GM23248 (cell line): Measurements from ENCODE around the gene CFAP20DC. TPM values are rescaled to one million over a fixed set of nuclear protein-coding genes. Genes with fewer than 3 reads are reported as not detected.

Source experiments
- DNase-seq: peaks from one replicate; pipeline ENCODE4 v3.0.0-alpha.2; 2015
- H2AFZ ChIP-seq: fragments of 200-600 bp; sonication (generic); 2 replicates; pipeline ENCODE4 v1.6.1; 2016; ENCODE audit warnings: antibody characterized with exemption
- H3F3A ChIP-seq: fragments of 200-600 bp; sonication (generic); 2 replicates; pipeline ENCODE4 v1.6.1; 2016; ENCODE audit warnings: mild to moderate bottlenecking, antibody characterized with exemption, mixed run types; ENCODE audit not compliant: insufficient read depth
- H3K27ac ChIP-seq: fragments of 200-600 bp; sonication (generic); 2 replicates; pipeline ENCODE4 v1.5.1; 2016; ENCODE audit warnings: mild to moderate bottlenecking
- H3K27me3 ChIP-seq: fragments of 200-600 bp; sonication (generic); replicated peaks from 2 replicates; pipeline ENCODE4 v1.6.1; 2016; ENCODE audit warnings: mild to moderate bottlenecking; ENCODE audit not compliant: insufficient read depth
- H3K36me3 ChIP-seq: fragments of 200-600 bp; sonication (generic); 2 replicates; pipeline ENCODE4 v1.6.1; 2016; ENCODE audit warnings: low read depth, mild to moderate bottlenecking
- H3K4me1 ChIP-seq: fragments of 200-600 bp; sonication (generic); 2 replicates; pipeline ENCODE4 v1.6.1; 2016; ENCODE audit warnings: mild to moderate bottlenecking; ENCODE audit not compliant: insufficient read depth
- H3K4me2 ChIP-seq: fragments of 200-600 bp; sonication (generic); one replicate; pipeline ENCODE4 v1.6.1; 2016; ENCODE audit warnings: mild to moderate bottlenecking; ENCODE audit not compliant: unreplicated experiment
- H3K4me3 ChIP-seq: fragments of 200-600 bp; sonication (generic); 2 replicates; pipeline ENCODE4 v1.5.1; 2016; ENCODE audit warnings: mild to moderate bottlenecking
- H3K79me2 ChIP-seq: fragments of 200-600 bp; sonication (generic); 2 replicates; pipeline ENCODE4 v1.6.1; 2016; ENCODE audit warnings: mild to moderate bottlenecking; ENCODE audit not compliant: insufficient read depth
- H3K9ac ChIP-seq: fragments of 200-600 bp; sonication (generic); 2 replicates; pipeline ENCODE4 v1.6.1; 2016; ENCODE audit warnings: mild to moderate bottlenecking
- H3K9me2 ChIP-seq: fragments of 200-600 bp; sonication (generic); 2 replicates; pipeline ENCODE4 v1.6.1; 2016; ENCODE audit warnings: mixed run types, mild to moderate bottlenecking, moderate library complexity; ENCODE audit not compliant: insufficient read depth
- H3K9me3 ChIP-seq: fragments of 200-600 bp; sonication (generic); one replicate; pipeline ENCODE4 v1.6.1; 2017; ENCODE audit warnings: low read depth
- H4K20me1 ChIP-seq: fragments of 200-600 bp; sonication (generic); 2 replicates; pipeline ENCODE4 v1.6.0; 2016; ENCODE audit not compliant: insufficient read depth
- EZH2 ChIP-seq: fragments of 200-600 bp; sonication (generic); IDR thresholded peaks from 2 replicates; pipeline ENCODE4 v1.6.1; 2018; ENCODE audit warnings: antibody characterized with exemption, mild to moderate bottlenecking; ENCODE audit not compliant: insufficient read depth, poor library complexity, severe bottlenecking
- EZH2phosphoT487 ChIP-seq: fragments of 200-600 bp; sonication (generic); IDR thresholded peaks from 2 replicates; pipeline ENCODE4 v1.6.1; 2018; ENCODE audit warnings: antibody characterized with exemption, moderate library complexity, mild to moderate bottlenecking, low read depth; ENCODE audit not compliant: insufficient read depth
- whole genome bisulfite sequencing, 2 experiments: methylation state at CpG; one replicate each; pipeline ENCODE4 v1.1.6; 2015 to 2017; ENCODE audit warnings: low lambda C conversion rate in 2 of 2, low coverage in 1 of 2; ENCODE audit errors: missing lambda C conversion rate in 2 of 2; 5-methylcytosine and 5-hydroxymethylcytosine counted together
- in situ Hi-C: fragments of 300-500 bp; cut with MboI; formaldehyde crosslinking; loops from 2 replicates; pipeline ENCODE4 v1.15.0; 2020
- polyA plus RNA-seq: library from polyadenylated mRNA; unstranded; fragments of >200 nt; fragmentation: Nextera tagmentation; extraction: Ambion mirVana; gene quantifications from 2 replicates; pipeline ENCODE4 v1.2.1, GENCODE V29; 2016
- total RNA-seq: library from RNA; depleted of rRNA; stranded (reverse); fragments of >200 nt; shearing (Covaris generic); gene quantifications from 2 replicates; pipeline ENCODE4 v1.2.3, GENCODE V29; 2014

The CFAP20DC gene
- total and polyA plus RNA-seq, 2 experiments from 2014 or later: 1.9 to 2.9 TPM

DNA sequence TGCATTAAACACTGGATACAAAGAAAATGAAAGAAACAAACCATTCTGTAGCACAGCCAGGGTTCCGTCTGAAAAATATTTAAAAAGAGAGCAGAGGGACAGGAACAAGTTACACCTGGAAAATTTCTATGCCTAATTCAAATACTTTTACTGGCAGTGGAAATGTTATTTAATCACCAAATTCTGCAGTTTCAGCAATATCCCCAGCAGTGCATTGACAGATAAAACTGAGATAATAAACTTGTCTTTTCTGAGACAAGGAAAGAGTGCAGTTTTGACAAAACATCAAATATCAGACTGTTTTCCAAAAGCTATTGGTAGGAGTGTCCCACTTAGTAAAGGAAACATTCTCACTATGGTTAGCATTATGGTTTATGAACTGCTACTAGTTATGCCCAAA, 209.9 kb downstream of the CFAP20DC start:
- Histone ChIP-seq H3K9ac (no peak overlapping the region), H3F3A (peaks cover 2% of the 10 kb centered on the region; the same call in 1 of the 2 replicates), H3K9me2 (no peaks in the 10 kb centered on the region), H3K9me3 (no peaks in the 10 kb centered on the region), H3K27ac (no peak overlapping the region), H4K20me1 (no peaks in the 10 kb centered on the region), H3K4me1 (peaks cover 14% of the 10 kb centered on the region), H3K79me2 (no peaks in the 10 kb centered on the region), H2AFZ (no peak overlapping the region), H3K27me3 (no peaks in the 10 kb centered on the region), H3K4me2 (no peak overlapping the region), H3K36me3 (no peaks in the 10 kb centered on the region), H3K4me3 (no peak overlapping the region)
- DNase-seq: no peak
- TF ChIP-seq EZH2 (no peak), EZH2phosphoT487 (no peak)
- 89 to 98% methylated on average over 1 of the region's 1 CpG for WGBS, 2 experiments
- in situ Hi-C loops: no loop called here

DNA sequence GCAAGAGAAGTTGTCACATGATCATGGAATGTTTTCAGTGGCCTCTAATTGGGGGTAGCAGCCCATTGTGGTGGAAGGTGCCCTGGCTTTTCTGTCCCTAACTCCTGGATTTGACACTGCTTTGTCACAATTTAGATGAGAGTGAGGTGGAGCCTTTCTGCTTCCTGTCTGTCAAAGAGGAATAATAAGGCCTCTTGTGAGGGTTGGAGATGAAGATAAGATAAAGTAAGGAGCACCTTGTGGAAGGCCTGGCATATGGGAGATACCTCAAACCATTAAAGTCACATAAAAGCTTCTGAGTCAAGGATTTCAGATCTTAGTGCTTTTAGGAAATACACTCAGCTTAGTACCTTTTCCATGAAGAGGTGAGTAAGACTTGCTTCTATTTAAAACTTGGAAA, 210.6 kb downstream of the CFAP20DC start:
- Histone ChIP-seq H3K27ac (no peak overlapping the region), H3K27me3 (no peaks in the 10 kb centered on the region), H3K79me2 (no peaks in the 10 kb centered on the region), H3K9ac (no peak overlapping the region), H4K20me1 (no peaks in the 10 kb centered on the region), H3K4me3 (no peak overlapping the region), H3K4me2 (no peak overlapping the region), H3K9me3 (no peaks in the 10 kb centered on the region), H3F3A (peaks cover 8% of the 10 kb centered on the region; the same call in 1 of the 2 replicates), H3K36me3 (no peaks in the 10 kb centered on the region), H3K9me2 (no peaks in the 10 kb centered on the region), H2AFZ (no peak overlapping the region), H3K4me1 (peaks cover 20% of the 10 kb centered on the region)
- no peak for DNase-seq
- TF ChIP-seq EZH2phosphoT487 (no peak), EZH2 (no peak)
- in situ Hi-C loops: no loop called here

DNA sequence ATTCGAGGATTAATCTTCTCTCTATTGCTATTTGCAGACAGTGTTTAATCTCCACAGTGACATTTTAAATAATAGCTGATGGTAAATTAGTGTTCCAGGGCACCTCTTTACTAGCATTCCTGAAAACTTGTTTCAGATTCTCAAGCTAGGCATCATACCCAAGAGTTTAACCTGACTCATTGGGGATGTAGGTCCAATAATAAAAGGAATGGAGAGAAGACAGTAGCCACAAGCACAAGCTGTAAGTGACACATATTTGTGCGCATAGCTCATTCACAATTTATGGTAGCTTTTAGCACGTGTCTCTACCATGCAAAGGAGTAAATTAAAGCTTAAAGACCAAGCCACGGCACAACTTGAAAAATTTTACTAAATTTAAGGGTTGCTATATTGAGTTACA, 212.0 kb downstream of the CFAP20DC start:
- Histone ChIP-seq H2AFZ (no peak overlapping the region), H3K9ac (no peak overlapping the region), H3F3A (peaks cover 8% of the 10 kb centered on the region; the same call in 1 of the 2 replicates), H3K27me3 (no peaks in the 10 kb centered on the region), H3K4me2 (peak overlapping the region; percentile 29), H3K4me1 (peaks cover 29% of the 10 kb centered on the region), H3K9me3 (no peaks in the 10 kb centered on the region), H3K9me2 (no peaks in the 10 kb centered on the region), H3K27ac (no peak overlapping the region), H3K4me3 (no peak overlapping the region), H3K79me2 (no peaks in the 10 kb centered on the region), H4K20me1 (no peaks in the 10 kb centered on the region), H3K36me3 (no peaks in the 10 kb centered on the region)
- 44 to 55% methylated on average over 4 of the region's 4 CpGs for WGBS, 2 experiments
- peak; percentile 36 for DNase-seq
- in situ Hi-C loops: no loop called here
- TF ChIP-seq EZH2phosphoT487: no peak
- TF ChIP-seq EZH2: no peak

DNA sequence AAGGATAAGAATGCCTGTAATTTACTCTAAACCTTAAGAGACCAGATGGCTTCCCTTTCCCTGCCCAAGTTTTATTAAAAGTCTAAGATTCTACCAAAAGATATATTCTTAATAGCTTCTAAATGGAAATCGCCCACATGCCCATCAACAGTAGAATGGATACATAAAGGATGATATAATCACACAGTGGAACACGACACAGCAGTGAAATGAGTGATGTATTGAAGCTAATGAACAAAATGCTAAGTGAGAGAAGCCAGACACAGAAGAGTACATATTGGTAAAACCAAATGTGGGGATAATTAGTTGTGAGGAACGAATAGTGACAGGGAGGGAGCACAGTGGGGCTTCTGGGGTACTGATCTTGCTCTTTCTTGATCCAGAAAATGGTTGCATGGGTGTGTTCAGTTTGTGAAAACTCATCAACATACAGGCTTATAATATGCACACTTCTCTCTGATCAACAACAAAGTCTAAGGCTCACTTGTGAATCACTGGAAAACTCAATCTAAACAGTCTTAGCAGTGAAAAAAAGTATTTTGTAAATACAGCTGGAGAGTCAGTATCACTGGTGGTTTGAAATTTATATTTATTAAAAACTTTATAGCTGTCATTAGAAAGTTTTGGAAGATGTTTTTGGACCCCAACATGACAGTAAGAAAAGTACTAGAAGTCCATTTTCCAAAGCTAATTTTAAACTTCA, 212.5 kb downstream of the CFAP20DC start:
- Histone ChIP-seq H3K9me3 (no peaks in the 10 kb centered on the region), H3K79me2 (no peaks in the 10 kb centered on the region), H3K9ac (no peak overlapping the region), H3K36me3 (no peaks in the 10 kb centered on the region), H3K4me2 (peak overlapping the region; percentile 29), H2AFZ (no peak overlapping the region), H3K9me2 (no peaks in the 10 kb centered on the region), H3K4me1 (peaks cover 29% of the 10 kb centered on the region), H3F3A (peaks cover 8% of the 10 kb centered on the region; the same call in 1 of the 2 replicates), H3K27me3 (no peaks in the 10 kb centered on the region), H4K20me1 (no peaks in the 10 kb centered on the region), H3K27ac (no peak overlapping the region), H3K4me3 (no peak overlapping the region)
- TF ChIP-seq EZH2phosphoT487 (no peak), EZH2 (no peak)
- in situ Hi-C loops: no loop called here
- WGBS, 2 experiments: 82 to 90% methylated on average over 3 of the region's 3 CpGs
- DNase-seq: no peak

DNA sequence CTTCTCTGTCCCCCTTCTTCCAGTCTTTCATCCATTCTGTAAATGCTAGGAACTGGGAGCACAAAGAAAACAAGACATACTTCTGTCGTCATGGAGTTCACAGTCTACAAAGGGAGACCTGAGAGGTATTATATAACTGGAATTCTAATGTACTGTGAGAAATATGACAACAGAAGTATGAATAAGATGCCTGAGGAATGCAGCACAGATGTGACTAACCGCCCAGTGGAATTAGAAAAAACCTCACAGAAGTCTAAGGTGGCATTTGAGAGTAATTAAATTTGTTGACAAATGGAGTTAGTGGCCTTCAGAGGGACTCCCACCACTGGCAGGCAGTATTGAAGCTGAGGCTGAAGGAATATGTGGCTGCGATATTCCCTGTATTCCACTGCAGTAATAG, 214.7 kb downstream of the CFAP20DC start:
- H3F3A ChIP-seq: peaks cover 8% of the 10 kb centered on the region; the same call in 1 of the 2 replicates
- H3K27ac ChIP-seq: no peak overlapping the region
- peak; percentile 70 for DNase-seq
- no peaks in the 10 kb centered on the region for H3K9me3 ChIP-seq
- H3K36me3 ChIP-seq: no peaks in the 10 kb centered on the region
- H3K4me1 ChIP-seq: peaks cover 29% of the 10 kb centered on the region
- H3K27me3 ChIP-seq: no peaks in the 10 kb centered on the region
- H3K4me2 ChIP-seq: peak overlapping the region; percentile 39
- H4K20me1 ChIP-seq: no peaks in the 10 kb centered on the region
- in situ Hi-C loops: no loop called here
- 56 to 57% methylated on average over 3 of the region's 3 CpGs for WGBS, 2 experiments
- H2AFZ ChIP-seq: no peak overlapping the region
- TF ChIP-seq EZH2phosphoT487: no peak
- no peak for TF ChIP-seq EZH2
- H3K4me3 ChIP-seq: no peak overlapping the region
- H3K79me2 ChIP-seq: no peaks in the 10 kb centered on the region
- H3K9me2 ChIP-seq: no peaks in the 10 kb centered on the region
- no peak overlapping the region for H3K9ac ChIP-seq
